Measurements from ENCODE around the gene ADORA1. TPM values are rescaled to one million over a fixed set of nuclear protein-coding genes. Genes with fewer than 3 reads are reported as not detected.

The ADORA1 gene
- total RNA-seq, 1 donor from 2014 or later, result 24.0 TPM

DNA sequence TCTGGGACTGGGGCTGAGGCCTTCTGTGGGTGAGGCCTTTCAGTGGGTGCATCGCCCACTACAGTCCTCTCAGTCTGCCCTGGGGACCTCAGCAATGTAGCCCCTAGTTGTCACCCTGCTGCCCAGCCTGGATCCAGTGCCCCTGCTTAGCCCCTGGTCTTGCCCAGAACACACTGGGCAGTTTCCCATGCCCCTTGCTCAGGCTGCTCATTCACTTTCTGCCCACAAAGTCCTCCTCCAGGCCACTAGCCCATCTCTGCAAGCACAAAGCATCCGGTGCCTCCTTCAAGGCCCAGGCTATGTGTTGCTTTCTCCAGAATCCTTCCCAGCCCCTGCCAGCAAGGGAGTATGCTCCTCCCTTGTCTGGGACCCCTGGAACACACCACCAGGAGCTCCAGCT is 5.4 kb upstream of the ADORA1 start:
- no peak for DNase-seq

DNA sequence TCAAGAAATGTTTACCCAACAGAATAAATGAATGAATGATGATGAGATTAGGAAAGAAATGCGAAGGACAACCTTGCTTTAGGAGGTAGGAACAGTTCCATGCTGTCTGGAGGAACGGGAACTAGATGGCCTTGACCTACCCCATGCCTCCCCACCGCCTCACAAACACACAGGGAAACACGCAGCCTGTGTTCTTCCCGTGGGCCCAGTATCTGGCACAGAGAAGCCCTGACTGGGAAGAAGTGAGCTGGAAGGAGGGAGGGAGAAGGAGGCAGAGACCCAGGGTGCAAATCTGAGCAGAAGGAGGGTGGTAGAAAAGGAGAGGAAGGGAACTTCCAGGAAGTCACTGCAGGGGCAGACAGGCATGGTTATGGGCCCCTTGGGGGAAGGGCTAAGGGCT is 3.5 kb upstream of the ADORA1 start:
- no peak for DNase-seq

DNA sequence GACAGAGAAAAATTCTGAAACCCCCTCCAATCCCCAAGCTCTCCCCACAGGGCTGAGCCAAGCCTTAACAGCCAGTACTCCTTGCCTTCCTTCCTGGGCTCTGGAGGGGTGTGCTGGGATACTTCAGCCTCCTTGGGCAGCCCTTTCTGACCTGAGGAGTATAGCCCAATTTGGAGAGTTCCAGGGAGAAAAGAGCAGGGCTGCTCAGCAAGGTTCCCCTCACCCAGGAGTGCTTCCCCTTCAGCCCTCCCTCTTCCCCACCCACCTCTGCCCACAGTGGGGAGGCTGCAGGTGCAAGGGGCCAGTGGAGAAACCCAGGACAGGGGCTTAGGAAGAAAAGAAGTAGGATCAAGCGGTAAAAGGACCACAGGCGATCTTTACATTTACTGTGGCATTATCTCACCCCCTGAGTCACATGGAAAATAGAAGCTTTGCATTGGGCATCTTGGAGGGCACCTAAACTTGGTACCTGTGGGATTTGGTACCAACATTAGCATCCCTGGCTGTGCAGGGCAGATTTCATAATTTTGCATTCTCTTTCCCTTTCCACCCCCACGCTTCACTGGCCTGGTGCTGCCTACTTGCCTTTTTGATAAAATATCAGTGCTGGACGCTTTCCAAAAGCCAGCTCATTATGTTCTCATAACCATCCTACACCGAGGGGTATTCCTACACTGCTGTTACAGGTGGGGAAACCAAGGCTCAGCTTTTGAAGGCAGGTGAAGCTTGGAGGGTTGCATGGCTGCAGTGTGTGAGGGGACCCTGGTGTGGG is 2.8 kb upstream of the ADORA1 start:
- no peak for DNase-seq

DNA sequence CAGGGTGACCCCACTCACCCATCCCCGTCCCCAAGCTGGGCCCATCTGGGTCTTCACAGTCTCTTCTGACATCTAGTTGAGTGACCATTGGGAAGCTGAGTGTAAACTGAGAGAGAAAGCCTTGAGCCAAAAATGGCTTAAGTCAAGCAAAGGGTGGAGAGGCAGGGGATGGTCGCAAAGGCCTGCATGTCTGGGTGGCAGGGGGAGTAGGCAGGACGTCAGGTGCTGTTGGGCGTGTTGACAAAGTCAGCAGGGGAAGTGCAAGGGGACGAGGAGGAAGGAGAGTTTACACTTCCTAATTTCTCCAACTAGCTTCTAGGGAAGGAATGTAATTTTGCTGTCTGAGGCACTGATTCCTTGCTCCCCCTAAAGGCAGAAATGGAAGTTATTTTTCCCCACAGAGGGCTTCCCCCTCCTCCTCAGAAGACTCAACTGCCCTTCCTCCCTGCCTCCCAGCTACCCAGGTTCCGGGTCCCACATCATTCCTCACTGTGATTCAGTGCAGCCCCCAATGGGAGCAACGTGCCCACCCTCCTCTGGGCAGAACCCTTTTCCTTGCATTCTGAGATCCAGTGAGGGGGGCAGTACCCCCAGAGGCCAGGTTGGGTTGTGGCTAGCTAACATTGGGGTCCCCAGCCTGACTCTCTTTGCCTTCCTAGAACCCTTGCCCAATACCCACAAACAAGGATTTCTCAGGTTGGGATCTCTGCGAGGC is 1.2 kb upstream of the ADORA1 start:
- DNase-seq, result no peak

DNA sequence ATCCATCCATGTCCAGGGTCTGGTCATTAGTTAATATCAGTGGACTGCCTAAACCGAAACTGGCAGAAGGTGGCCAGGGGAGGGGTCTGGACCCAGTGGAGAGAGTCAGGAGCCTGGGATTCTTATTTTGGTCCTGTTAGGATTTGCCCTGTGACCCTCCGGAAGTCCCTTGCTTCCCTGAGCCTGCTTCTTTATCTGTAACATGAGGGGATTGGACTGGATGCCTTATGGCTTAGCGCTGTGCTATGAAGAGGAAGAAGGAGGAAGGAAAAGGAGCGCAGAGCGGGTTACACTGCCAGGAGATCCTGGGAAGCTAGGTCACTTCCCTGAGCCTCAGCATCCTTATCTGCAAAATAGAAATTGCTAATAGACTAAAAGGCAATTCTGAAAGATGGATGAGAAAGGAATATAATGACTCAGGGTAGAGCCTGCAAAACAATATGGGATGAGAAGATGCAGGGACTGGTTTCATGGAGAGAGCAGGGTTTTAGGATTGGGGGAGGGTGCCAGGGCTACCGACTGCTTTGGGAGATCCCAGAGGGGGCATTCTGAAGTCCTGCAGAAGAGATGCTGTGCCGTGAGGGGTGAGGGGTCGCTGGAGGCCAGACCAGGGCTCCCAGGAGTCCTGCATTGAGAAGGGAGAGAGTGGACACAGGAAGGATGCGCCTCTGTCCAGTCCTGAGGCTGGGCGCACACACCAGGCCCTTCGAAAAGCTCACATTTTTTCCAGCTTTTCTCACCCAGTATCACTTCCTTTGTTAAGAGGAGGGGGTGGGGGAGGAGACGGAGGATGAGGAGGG is 460 bp upstream of the ADORA1 start:
- DNase-seq, result no peak

DNA sequence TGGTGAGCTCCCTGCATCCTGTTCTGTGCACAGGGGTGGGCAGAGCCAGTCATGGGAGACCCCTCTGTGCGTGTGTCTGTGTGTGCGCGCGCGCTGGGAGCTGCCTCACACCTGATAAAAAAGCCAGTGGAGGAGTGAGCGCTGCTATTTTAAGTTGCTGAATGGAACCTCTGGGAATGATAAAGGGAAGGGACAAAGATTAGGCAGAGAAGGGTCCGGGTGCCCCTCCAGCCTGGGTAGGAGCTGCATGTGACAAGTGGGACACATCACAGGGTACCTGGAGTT is 847 bp downstream of the ADORA1 start:
- no peak for DNase-seq

DNA sequence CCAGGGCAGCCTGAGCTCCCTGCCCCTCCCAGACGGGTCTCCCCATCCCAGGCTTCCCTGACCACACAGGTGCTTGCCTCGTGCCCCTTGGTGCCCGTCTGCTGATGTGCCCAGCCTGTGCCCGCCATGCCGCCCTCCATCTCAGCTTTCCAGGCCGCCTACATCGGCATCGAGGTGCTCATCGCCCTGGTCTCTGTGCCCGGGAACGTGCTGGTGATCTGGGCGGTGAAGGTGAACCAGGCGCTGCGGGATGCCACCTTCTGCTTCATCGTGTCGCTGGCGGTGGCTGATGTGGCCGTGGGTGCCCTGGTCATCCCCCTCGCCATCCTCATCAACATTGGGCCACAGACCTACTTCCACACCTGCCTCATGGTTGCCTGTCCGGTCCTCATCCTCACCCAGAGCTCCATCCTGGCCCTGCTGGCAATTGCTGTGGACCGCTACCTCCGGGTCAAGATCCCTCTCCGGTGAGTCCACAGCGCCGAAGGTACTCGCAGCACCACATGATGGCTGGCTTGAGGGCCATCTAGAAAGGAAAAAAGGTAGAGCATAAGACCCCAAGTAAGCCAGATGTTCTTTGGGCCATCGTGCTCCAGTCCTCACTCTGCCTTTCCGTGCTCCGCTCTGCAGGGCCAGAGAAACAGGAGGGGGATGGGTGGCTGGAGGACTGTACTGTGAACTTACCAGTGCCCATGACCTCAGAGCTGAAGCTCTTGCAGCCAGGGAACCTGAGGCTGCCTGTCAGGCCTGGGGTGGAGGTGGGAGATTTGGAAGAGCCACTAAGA is 1.4 kb downstream of the ADORA1 start:
- no peak for DNase-seq

DNA sequence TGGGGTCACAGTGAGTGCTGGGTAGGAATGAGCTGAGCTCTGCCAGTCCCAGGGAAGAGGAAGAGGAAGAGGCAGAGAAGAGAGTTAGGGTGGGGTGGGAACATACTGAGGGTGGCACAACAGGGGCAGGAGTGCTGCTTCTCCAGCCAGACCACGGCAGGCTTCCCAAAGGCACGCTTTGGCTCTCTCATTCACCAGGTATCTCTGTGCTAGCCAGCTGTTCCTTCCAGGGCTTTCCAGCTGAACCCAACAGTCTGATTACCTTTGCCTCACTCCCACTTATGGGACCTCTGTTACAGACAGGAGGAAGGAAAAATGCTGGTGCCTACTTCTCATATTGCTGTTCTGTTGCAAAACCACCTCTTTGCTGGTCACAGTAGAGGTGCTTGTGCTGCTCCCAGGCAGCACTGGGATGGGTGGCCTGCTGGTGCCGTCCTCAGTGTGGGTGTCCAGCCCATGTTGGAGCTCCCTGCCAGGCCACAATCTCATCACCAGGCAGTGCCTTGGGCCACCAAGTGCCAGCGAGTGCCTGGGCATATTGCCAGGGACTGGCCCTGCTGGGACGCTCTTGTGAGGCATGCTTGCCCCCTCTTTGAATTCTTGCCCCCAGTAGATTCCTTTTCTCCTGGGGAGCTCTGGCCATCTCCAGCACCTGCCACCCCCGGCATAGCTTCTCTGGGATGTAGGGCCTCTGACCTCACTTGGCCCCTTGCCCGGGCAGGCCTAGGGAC is 2.1 kb downstream of the ADORA1 start:
- DNase-seq, result peak; percentile 78

DNA sequence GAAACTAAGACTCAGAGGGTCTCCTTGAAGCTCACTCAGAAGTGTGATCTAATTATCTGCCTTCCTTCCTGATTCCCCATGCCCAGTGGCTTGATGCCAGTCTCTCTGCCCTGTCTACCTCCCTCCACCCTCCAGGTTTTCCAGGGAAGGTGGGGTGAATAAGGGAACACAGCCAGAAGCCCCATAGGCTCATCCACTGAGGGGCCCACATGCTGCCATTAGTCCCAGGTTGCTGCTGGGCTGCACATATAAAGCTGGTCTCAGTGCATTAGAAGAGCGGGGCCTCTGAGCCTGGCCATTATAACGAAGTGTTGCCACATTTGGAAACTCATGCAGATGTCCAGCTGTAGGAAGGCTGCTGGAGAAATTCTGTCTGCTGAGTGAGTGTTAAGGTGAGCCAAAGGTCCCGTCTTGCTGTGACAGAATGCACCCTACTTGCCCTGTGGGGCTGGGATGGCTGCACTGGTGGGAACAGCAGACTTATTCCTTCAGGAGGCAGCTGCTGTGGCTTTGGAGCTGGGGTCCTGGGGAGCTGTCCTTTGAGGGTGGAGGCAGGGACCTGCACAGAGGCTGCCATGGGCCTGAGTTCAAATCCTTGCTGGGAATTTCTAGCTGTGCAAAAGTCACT is 2.9 kb downstream of the ADORA1 start:
- no peak for DNase-seq

DNA sequence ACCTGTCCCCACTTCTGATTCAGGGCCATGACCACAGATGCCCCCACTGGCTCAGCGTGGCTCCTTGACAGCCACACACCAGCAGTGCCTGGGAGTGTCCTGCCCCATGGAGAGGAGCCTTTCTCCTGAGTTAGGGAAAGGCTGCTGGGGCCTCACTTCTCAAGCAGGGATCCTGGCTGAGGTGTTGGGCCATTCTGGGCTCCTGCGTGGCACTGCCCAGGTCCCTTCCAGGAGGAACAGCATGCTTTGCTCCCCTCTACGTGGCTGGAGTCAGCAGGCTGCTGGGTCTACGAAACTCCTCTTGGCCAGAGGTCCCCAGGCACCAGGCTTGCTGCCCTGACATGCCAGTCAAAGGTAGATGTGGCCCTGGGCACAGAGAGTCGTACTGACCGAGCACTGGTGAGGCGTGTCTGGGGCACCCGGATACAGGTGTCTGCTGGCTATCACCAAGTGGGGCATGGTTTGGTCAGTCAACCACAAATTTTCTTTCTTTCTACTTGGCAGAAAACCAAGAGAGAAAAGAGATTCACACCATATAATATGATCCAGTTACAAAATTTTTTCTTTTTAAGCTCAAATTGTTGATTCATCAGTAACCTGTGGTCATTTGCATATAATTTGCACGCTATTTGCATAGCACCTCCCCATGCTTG is 4.1 kb downstream of the ADORA1 start:
- DNase-seq, result no peak

DNA sequence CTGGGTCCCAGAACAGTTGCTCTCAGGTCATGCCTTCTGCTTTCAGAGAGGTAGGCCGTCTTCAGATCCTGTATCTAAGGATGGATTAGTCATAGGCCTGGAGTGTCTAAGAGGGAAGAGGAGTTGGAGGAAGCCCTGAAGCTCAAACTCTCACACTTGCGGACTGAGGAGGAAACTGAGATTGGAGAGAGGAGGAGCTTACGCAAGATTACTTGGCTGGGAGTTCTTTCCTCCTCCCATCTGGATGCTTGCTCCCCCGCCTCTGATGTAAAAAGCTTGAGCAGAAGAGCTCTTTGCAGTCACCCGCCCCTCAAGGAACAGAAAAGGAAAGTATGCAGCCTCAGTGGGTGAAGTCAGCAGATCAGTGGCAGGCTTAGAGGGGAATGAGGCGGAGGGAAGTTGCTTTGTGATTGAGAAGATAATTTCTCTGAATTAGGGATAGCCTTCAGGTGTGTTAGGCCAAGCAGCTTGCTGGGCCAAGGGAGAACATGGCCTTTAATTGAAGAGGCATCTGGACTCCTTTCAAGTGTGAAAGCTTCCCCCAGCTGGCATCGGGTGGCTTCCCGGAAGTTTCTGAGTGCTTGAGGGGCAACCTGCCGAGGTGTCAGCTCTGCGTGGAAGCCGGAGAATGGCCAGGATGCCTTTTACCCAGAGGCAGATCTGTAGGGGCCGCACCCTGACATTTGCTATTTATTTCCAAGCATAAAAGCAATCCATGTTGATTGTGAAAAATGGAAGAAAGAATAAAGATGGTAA is 6.6 kb downstream of the ADORA1 start:
- peak; percentile 74 for DNase-seq

DNA sequence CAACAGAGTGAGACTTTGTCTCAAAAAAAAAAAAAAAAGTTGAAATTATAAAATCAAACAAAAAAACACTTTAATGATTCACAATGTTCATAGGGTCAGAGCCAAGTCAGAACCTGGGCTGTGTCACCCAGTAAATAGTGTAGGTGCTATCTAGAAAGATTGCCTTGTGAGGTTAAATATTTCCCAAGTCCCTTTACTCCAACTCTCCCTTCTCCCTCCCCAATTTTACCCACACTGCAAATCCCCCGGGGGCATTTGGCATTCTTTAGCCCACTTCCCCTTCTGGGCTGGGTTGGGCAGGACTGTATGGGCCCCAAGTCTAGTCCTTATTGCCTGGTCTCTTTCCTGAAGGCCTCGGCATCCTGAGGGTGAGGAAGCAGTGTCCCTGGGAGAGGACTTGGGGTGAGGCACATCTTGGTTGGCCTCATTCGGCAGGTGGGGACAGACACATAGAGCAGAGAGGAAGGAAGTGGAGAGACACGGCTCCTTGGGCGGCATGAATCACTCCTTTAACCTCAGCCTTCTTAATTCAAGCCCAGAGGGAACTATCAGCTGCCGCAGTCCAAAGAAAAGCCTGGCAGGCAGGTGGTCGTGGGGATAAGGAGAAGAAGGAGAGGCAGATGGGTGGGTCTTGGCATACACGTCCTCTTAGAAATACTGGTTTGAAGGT is 8.2 kb downstream of the ADORA1 start:
- no peak for DNase-seq

DNA sequence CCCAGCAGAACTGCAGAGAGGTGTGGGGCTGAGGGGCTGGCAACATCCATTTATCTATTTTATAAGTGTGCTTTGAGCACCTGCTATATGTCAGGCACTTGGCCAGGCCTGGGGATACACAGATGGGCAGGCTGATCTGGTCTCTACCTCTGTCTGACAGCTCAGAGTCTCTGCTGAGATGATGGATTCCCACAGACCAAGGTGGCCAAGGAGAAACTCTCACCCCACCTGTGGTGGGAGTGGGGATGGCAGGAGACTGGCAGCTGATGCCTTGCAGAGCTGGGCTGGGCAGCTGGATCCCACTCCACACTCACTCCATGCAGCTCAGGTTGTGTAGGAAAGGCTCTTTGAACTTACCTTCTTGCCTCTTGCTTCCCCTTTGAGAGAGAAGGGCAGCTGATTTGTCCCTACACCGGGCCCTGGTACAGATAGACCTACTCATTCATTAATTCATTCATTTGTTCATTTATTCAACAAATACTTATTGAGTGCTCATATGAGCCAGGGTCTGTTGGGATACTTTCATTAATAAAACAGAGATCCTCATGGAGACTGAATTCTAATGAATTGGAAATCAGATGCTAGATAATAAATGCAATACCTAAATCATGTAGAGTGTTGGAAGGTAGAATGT is 9.0 kb downstream of the ADORA1 start:
- no peak for DNase-seq

DNA sequence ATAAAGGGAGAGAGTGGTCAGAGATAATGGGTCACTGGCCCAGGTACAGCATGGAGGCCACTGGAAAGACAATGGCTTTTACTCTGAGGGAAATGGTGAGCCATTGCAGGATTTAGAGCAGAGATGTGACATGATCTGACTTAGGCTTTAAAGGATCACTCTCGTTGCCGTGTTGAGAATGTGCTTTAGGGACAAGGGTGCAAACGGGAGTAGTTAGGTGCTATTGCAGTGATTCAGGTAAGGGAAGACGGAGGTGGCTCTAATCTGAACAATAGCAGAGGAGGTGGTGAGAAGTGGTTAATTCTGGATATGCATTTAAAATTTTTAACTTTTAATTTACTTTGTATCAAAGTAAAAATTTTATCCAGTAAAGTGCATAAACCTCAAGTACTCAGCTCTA is 9.8 kb downstream of the ADORA1 start:
- no peak for DNase-seq

DNA sequence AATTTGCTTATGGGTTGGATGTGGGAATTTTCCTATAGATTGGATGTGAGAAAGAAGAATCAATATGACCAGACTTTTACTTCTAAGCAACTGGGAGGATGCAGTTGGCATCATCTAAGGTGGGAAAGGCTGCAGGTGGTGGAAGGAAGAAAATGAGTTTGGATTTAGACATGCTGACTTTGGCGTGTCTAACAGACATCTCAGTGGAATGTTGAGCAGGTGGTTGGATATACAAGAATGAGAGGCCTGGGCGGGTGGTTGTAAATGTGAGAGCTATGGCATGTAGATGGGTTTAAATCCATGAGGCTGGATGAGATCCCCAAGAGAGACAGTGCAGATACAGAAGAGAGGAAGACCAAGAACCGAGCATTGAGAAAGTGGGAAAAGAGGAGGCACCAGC is 10.5 kb downstream of the ADORA1 start:
- no peak for DNase-seq

DNA sequence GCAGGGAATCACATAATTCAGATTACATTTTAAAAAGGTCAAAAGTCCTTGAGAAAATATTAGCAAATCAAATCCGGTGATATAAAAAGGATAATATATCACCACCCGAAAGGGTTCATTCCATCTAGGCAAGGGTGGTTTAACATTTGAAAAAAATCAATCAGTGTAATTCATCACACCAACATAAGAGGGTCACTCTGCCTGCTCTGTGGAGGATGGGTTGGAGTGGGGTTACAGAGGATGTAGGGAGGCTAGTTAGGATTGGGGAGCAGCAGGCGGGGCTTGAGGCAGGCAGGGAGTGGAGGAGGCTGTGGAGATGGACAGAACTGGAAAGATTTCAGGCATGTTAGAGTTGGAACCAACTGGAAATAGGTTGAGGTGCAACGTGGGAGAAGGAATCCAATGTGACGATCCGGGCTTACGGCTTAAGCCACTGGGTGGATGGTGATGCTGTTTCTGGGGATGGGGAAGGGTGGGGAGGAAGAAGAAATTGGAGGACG is 12.5 kb downstream of the ADORA1 start:
- no peak for DNase-seq

DNA sequence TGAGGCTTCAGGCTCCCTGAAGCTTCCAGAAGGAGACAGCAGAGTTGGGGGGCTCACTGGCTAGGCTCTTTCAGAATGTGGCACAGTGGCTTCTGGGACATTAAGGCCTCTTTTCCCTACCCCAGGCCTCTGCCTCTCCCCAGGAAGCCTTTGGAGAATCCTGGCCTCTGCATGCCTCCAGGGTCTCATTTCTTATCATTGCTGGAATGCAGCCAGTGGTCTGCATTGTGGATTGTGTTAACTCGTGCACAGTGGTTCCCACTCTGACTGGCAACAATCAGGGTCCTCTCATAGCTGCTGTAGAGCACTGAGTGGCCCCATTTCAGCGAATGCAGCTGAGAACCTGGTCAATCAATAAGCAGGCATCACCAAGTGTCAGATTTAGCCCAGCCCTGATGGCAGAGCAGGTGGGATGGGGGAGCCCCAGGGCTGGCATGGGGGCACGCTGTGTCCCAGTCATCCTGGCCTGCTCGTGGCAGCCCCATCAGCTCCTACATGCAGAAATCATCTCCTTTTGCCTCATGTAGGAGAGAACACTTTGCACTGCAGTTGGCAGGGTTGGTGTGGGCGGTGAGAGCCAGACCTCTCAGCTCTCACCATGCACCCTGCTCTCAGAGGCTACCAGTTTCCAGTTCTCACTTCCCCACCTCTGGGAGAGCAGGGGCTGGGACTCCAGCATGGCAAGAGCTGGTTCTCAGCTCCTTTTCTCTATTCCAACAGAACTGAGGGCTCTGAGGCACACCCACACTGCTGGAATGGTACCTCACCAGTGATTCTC is 13.4 kb downstream of the ADORA1 start:
- DNase-seq, result no peak

DNA sequence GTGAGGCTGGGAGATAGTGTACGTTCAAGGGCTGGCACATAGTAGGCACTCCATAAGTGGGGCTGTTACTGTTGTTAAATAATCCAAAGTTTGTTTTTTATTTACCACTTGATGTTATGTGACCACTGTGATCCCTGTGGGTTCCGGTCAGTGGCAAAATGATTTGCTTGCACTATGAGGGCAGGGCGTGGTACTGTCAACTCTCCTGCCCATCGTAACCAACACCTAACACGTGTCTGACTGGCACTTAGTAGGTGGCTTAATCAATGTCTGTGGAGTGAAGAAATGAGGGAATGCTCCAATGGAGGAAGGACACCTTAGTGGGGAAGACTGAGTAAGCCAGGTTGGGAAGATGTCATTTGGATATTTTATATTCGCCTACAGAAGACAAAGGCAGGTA is 14.6 kb downstream of the ADORA1 start:
- no peak for DNase-seq

Data from occipital lobe (tissue), 2 donors.